Naive thymus-derived CD8-positive, alpha-beta T cell (primary cell): ENCODE results near the gene RAP1A. TPM values are rescaled to one million over a fixed set of nuclear protein-coding genes. Genes with fewer than 3 reads are reported as not detected.

Experiments
- ATAC-seq, 2 donors: fragments of 150-1000 bp; cut with Tn5 transposase in 1 of 2; sonication (Bioruptor Pico), chemical (Tn5 transposase) in 1 of 2; 1 replicate in 1 of 2; 2 replicates in 1 of 2; pipeline ENCODE4 v1.10.0; 2021; ENCODE audit warnings: mild to moderate bottlenecking in 2 of 2, moderate library complexity in 2 of 2
- POLR2A ChIA-PET: fragments of 350-600 bp; sonication (Branson Sonifier 250); formaldehyde crosslinking; loops from one replicate; lab custom pipeline; 2021; ENCODE audit warnings: antibody characterized with exemption; lab: Charles Lee
- DNase-seq, 10 donors: peaks; one replicate each; pipeline versions ENCODE4 v3.0.0 to v3.0.0-alpha.2; 2020 to 2022
- H3K27ac Mint-ChIP-seq, 10 donors: one replicate each; pipeline ENCODE4 v1.8.0; 2020 to 2022; ENCODE audit warnings: mild to moderate bottlenecking in 10 of 10, mixed read lengths in 10 of 10, moderate library complexity in 4 of 10, inconsistent platforms in 1 of 10
- H3K27me3 Mint-ChIP-seq, 5 donors: one replicate each; pipeline ENCODE4 v1.8.0; 2021 to 2022; ENCODE audit warnings: mixed read lengths in 5 of 5
- H3K36me3 Mint-ChIP-seq, 3 donors: one replicate each; pipeline ENCODE4 v1.8.0; 2020 to 2022; ENCODE audit warnings: mixed read lengths in 3 of 3, mild to moderate bottlenecking in 2 of 3, inconsistent platforms in 1 of 3
- H3K4me1 Mint-ChIP-seq, 4 donors: one replicate each; pipeline ENCODE4 v1.8.0; 2021 to 2022; ENCODE audit warnings: mixed read lengths in 4 of 4
- H3K4me3 Mint-ChIP-seq, 10 donors: one replicate each; pipeline ENCODE4 v1.8.0; 2020 to 2022; ENCODE audit warnings: mild to moderate bottlenecking in 10 of 10, mixed read lengths in 10 of 10, moderate library complexity in 6 of 10, inconsistent platforms in 1 of 10
- H3K9me3 Mint-ChIP-seq, 9 donors: one replicate each; pipeline ENCODE4 v1.8.0; 2020 to 2022; ENCODE audit warnings: mixed read lengths in 9 of 9, mild to moderate bottlenecking in 3 of 9, inconsistent platforms in 1 of 9, moderate library complexity in 1 of 9
- polyA plus RNA-seq, 3 donors: library from polyadenylated mRNA; unstranded; fragments of 300-500 nt; fragmentation: Illumina TruSeq; gene quantifications; one replicate each; pipeline ENCODE4 v1.2.3, GENCODE V29; 2021
- total RNA-seq, 8 experiments: library from RNA in 2 of 8; stranded (reverse) in 2 of 8; gene quantifications; one replicate each; pipeline ENCODE4 v1.2.3 and lab custom pipeline; 2021 to 2026

Gene RAP1A
- total and polyA plus RNA-seq, 5 experiments from 2014 or later, result 43.4 to 130 (median 53.9) TPM

- Mint-ChIP-seq H3K27ac (no peak overlapping the region), H3K9me3 (no peaks in the 10 kb centered on the region), H3K36me3 (no peaks in the 10 kb centered on the region), H3K4me1 (peaks cover 11 to 18% (median 13%) of the 10 kb centered on the region in 4 donors), H3K4me3 (peak overlapping the region in 1 of 10 donors; percentile 11), H3K27me3 (peaks cover 2 to 28% (median 7%) of the 10 kb centered on the region in 5 donors)
- DNase-seq (no peak), ATAC-seq (no peak)
- POLR2A ChIA-PET, result no interaction called here
Observed at GRCh38 chr1:111733992-111734341, 114.4 kb downstream of the RAP1A start.

GRCh38 chr1:111734426-111734825 lies 114.8 kb downstream of the RAP1A start:
- no peaks in the 10 kb centered on the region for H3K9me3 Mint-ChIP-seq
- H3K4me1 Mint-ChIP-seq, result peaks cover 11 to 18% (median 14%) of the 10 kb centered on the region in 4 donors
- no peak overlapping the region for H3K27ac Mint-ChIP-seq
- peaks cover 2 to 29% (median 7%) of the 10 kb centered on the region in 5 donors for H3K27me3 Mint-ChIP-seq
- no peak for DNase-seq
- no peak for ATAC-seq
- POLR2A ChIA-PET, result no interaction called here
- no peak overlapping the region for H3K4me3 Mint-ChIP-seq
- no peaks in the 10 kb centered on the region for H3K36me3 Mint-ChIP-seq

GRCh38 chr1:111734856-111735255 lies 115.3 kb downstream of the RAP1A start:
- H3K36me3 Mint-ChIP-seq, result no peaks in the 10 kb centered on the region
- POLR2A ChIA-PET, result no interaction called here
- H3K4me3 Mint-ChIP-seq, result no peak overlapping the region
- no peak for ATAC-seq
- no peaks in the 10 kb centered on the region for H3K9me3 Mint-ChIP-seq
- no peak overlapping the region for H3K27ac Mint-ChIP-seq
- DNase-seq, result no peak
- peaks cover 12 to 21% (median 16%) of the 10 kb centered on the region in 4 donors for H3K4me1 Mint-ChIP-seq
- peaks cover 4 to 33% (median 8%) of the 10 kb centered on the region in 5 donors for H3K27me3 Mint-ChIP-seq

DNA sequence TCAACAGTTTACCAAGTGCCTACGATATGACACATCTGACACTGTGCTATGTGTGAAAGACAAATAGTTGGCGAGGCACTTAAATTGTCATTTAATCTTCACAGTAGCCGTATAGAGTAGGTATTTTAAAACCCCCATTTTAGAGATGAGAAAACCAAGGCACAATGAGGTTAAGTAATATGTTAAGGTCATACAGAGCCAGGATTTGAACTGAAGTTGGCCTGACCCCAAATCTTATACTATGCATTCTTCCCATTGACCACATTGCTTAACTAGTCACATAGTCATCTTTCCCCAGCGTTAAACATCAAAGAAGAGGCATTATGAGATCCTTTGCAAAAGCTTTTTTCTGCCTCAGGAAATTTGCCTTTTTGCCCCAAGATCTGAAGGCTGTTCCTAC lies 115.7 kb downstream of the RAP1A start:
- Mint-ChIP-seq H3K27me3 (peaks cover 6 to 38% (median 9%) of the 10 kb centered on the region in 5 donors), H3K36me3 (no peaks in the 10 kb centered on the region), H3K4me1 (peaks cover 14 to 26% (median 18%) of the 10 kb centered on the region in 4 donors), H3K9me3 (no peaks in the 10 kb centered on the region), H3K27ac (no peak overlapping the region), H3K4me3 (no peak overlapping the region)
- DNase-seq, result no peak
- POLR2A ChIA-PET, result no interaction called here
- no peak for ATAC-seq

DNA sequence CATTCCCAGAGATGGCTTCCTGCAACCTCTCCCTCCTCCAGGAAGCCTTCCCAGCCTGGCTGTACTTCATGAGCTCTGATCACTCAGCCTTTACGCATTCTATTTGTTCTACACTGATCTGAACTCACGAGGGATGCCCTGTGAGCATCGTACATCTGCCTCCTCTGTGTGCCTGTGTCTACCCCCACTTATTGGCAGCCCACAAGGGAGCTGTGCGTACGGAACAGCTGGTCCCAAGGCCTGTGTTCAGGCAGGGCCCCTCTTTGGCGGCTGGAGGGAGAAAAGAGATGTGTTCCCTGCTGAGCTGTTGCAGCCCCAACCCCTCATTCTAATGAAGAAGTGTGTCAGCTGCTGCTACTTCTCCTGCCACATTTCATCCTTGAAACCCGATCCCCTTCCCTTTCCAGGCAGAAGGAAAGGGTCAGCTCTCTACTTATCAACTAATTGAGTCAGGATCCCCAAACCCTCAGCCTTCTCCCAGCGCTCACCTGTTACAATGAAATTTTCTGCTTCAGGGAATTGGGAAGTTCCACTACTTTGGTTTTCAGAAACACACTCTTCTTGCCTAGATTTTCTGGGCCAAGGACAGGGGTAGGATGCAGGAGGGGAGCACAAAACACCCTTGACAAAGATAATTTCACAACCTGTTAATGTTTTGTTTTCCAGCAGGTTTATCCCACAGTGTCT lies 116.4 kb downstream of the RAP1A start:
- peaks cover 16 to 33% (median 22%) of the 10 kb centered on the region in 4 donors for H3K4me1 Mint-ChIP-seq
- H3K27me3 Mint-ChIP-seq, result peaks cover 10 to 44% (median 13%) of the 10 kb centered on the region in 5 donors
- no peak overlapping the region for H3K27ac Mint-ChIP-seq
- DNase-seq, result no peak
- POLR2A ChIA-PET, result no interaction called here
- no peaks in the 10 kb centered on the region for H3K36me3 Mint-ChIP-seq
- no peak overlapping the region for H3K4me3 Mint-ChIP-seq
- no peak for ATAC-seq
- no peaks in the 10 kb centered on the region for H3K9me3 Mint-ChIP-seq

GRCh38 chr1:111736548-111737215 lies 117.1 kb downstream of the RAP1A start:
- POLR2A ChIA-PET, result interaction anchor here (1.6 kb wide), 1 partner anchor 10 kb away, joined by 3 read pairs; no protein-coding TSS in a partner anchor
- H3K4me1 Mint-ChIP-seq, result peaks cover 16 to 33% (median 22%) of the 10 kb centered on the region in 4 donors
- peak overlapping the region in 1 of 10 donors; percentile 10 for H3K4me3 Mint-ChIP-seq
- H3K27me3 Mint-ChIP-seq, result peaks cover 10 to 47% (median 18%) of the 10 kb centered on the region in 5 donors
- H3K9me3 Mint-ChIP-seq, result no peaks in the 10 kb centered on the region
- H3K36me3 Mint-ChIP-seq, result no peaks in the 10 kb centered on the region
- no peak overlapping the region for H3K27ac Mint-ChIP-seq
- ATAC-seq (no peak), DNase-seq (no peak)

- Mint-ChIP-seq H3K27ac (peak overlapping the region in 7 of 10 donors; percentile 7 to 86 (median 72)), H3K4me1 (peaks cover 16 to 33% (median 22%) of the 10 kb centered on the region in 4 donors)
- no peak for DNase-seq
Observed at GRCh38 chr1:111737216-111738132, 117.9 kb downstream of the RAP1A start.

GRCh38 chr1:111738133-111738435 lies 118.5 kb downstream of the RAP1A start:
- peak overlapping the region; percentile 67 to 94 (median 88) for H3K4me3 Mint-ChIP-seq
- ATAC-seq (no peak), DNase-seq (no peak)
- H3K27ac Mint-ChIP-seq, result peak overlapping the region in 7 of 10 donors; percentile 7 to 86 (median 72)
- H3K9me3 Mint-ChIP-seq, result no peaks in the 10 kb centered on the region
- no peaks in the 10 kb centered on the region for H3K36me3 Mint-ChIP-seq
- peaks cover 16 to 33% (median 21%) of the 10 kb centered on the region in 4 donors for H3K4me1 Mint-ChIP-seq
- POLR2A ChIA-PET, result interaction anchor here (1.5 to 4.2 kb wide), 4 partner anchors 9 to 17 kb away, joined by 3 to 21 read pairs (median 8); partner anchors contain the start of gene DDX20
- peaks cover 10 to 40% (median 22%) of the 10 kb centered on the region in 5 donors for H3K27me3 Mint-ChIP-seq

More at GRCh38 chr1:111737216-111738132, 117.9 kb downstream of the RAP1A start:
- peak overlapping the region; percentile 67 to 94 (median 88) for H3K4me3 Mint-ChIP-seq
- no peaks in the 10 kb centered on the region for H3K36me3 Mint-ChIP-seq
- H3K27me3 Mint-ChIP-seq, result peaks cover 10 to 47% (median 22%) of the 10 kb centered on the region in 5 donors
- no peaks in the 10 kb centered on the region for H3K9me3 Mint-ChIP-seq
- POLR2A ChIA-PET, result interaction anchor here (1.6 to 4.2 kb wide), 3 partner anchors 10 to 17 kb away, joined by 3 to 21 read pairs (median 13); partner anchors contain the start of gene DDX20
- ATAC-seq, result no peak

GRCh38 chr1:111738436-111739193 lies 119.0 kb downstream of the RAP1A start:
- peaks cover 10 to 37% (median 22%) of the 10 kb centered on the region in 5 donors for H3K27me3 Mint-ChIP-seq
- no peaks in the 10 kb centered on the region for H3K36me3 Mint-ChIP-seq
- POLR2A ChIA-PET, result interaction anchor here (1.2 to 4.2 kb wide), 5 partner anchors 9 to 22 kb away, joined by 3 to 21 read pairs (median 4); partner anchors contain the start of gene DDX20
- H3K4me1 Mint-ChIP-seq, result peaks cover 15 to 33% (median 20%) of the 10 kb centered on the region in 4 donors
- ATAC-seq, result peak; percentile 60
- H3K4me3 Mint-ChIP-seq, result peak overlapping the region; percentile 83 to 95 (median 92)
- H3K27ac Mint-ChIP-seq, result peak overlapping the region in 7 of 10 donors; percentile 12 to 90 (median 76)
- DNase-seq, result peak; percentile 12 to 67 (median 42)
- no peaks in the 10 kb centered on the region for H3K9me3 Mint-ChIP-seq

GRCh38 chr1:111739194-111739924 lies 119.8 kb downstream of the RAP1A start, which contains the start of gene INKA2:
INKA2 (minus strand) TSS chr1:111739395; CDS start chr1:111739242, 153 bp downstream.
- H3K9me3 Mint-ChIP-seq, result no peaks in the 10 kb centered on the region
- H3K4me1 Mint-ChIP-seq, result peaks cover 15 to 33% (median 20%) of the 10 kb centered on the region in 4 donors
- POLR2A ChIA-PET, result interaction anchor here (1.1 to 4.2 kb wide), 5 partner anchors 9 to 231 kb away, joined by 3 to 21 read pairs (median 6); partner anchors contain the start of gene DDX20
- DNase-seq, result peak in 9 of 10 donors; percentile 28 to 75 (median 41)
- H3K36me3 Mint-ChIP-seq, result no peaks in the 10 kb centered on the region
- ATAC-seq, result peak; percentile 62 to 69
- H3K27me3 Mint-ChIP-seq, result peaks cover 10 to 37% (median 24%) of the 10 kb centered on the region in 5 donors
- H3K4me3 Mint-ChIP-seq, result peak within 1 kb of the TSS; percentile 83 to 95 (median 92)
- peak within 1 kb of the TSS in 8 of 10 donors; percentile 7 to 90 (median 74) for H3K27ac Mint-ChIP-seq
